ENCODE results near the gene CCDC186. TPM values are rescaled to one million over a fixed set of nuclear protein-coding genes. Genes with fewer than 3 reads are reported as not detected.

CCDC186 gene
- total RNA-seq, 4 donors from 2014 or later, result 39.0 to 87.8 (median 50.9) TPM

DNA sequence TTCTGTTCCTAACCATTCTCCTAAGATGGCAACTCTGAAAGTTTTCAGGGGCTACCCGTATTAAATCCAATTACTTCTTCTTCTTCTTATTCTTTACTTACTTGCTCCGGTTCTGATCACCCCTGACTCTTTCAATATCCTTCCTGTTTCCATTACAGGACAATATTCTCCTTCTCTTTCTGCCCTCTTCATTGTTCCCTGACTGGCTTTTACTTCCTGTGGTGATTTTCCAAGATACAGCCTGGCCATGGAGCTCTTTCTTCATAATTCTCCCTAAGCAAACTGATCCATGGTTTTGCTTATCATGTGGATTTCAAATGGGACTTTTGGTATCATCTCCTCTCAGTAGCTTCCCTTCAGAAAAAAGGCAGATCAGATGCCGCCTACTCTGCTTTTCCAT is 35.4 kb downstream of the CCDC186 start:
- TF ChIP-seq POLR2AphosphoS5 (IDR thresholded peaks at IDR 0.05) (no peak), POLR2A (IDR thresholded peaks at IDR 0.05) (no peak), EP300 (IDR thresholded peaks at IDR 0.05) (no peak)
- TF ChIP-seq, protein P1, sequence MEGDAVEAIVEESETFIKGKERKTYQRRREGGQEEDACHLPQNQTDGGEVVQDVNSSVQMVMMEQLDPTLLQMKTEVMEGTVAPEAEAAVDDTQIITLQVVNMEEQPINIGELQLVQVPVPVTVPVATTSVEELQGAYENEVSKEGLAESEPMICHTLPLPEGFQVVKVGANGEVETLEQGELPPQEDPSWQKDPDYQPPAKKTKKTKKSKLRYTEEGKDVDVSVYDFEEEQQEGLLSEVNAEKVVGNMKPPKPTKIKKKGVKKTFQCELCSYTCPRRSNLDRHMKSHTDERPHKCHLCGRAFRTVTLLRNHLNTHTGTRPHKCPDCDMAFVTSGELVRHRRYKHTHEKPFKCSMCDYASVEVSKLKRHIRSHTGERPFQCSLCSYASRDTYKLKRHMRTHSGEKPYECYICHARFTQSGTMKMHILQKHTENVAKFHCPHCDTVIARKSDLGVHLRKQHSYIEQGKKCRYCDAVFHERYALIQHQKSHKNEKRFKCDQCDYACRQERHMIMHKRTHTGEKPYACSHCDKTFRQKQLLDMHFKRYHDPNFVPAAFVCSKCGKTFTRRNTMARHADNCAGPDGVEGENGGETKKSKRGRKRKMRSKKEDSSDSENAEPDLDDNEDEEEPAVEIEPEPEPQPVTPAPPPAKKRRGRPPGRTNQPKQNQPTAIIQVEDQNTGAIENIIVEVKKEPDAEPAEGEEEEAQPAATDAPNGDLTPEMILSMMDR (IDR thresholded peaks at IDR 0.05), result no peak
- Histone ChIP-seq H3K27me3 (no peaks in the 10 kb centered on the region), H3K27ac (no peak overlapping the region), H3K9me3 (no peaks in the 10 kb centered on the region), H3K4me1 (no peaks in the 10 kb centered on the region), H3K36me3 (peaks cover 62% of the 10 kb centered on the region), H3K4me3 (no peak overlapping the region)
- WGBS, result 79% methylated on average over 3 of the region's 3 CpGs
- DNase-seq (ENCODE audit: low spot score in 2 of 2), result no peak

DNA sequence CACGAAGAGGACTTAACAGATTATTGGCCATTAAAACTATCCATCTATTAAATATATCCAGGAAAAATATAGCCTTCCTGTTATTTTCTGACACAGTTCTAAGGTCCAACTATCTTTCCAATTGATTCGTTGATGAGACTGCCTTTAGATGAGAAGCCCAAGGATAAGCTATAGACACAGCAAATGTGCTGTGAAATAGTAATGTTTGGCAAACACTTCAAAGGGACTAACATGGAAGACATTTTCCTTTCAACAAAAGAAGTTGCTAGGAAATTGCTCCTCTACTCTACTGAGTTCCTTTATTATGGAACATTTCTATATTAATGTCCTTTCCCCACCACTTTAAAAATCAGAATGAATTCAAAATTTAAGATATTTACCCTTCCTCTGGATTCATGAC is 38.5 kb downstream of the CCDC186 start:
- 76% methylated on average over 2 of the region's 2 CpGs for WGBS
- Histone ChIP-seq H3K9me3 (no peaks in the 10 kb centered on the region), H3K27me3 (no peaks in the 10 kb centered on the region), H3K4me1 (no peaks in the 10 kb centered on the region), H3K27ac (no peak overlapping the region), H3K36me3 (peaks cover 67% of the 10 kb centered on the region), H3K4me3 (no peak overlapping the region)
- no peak for DNase-seq (ENCODE audit: low spot score in 2 of 2)
- TF ChIP-seq EP300 (IDR thresholded peaks at IDR 0.05) (no peak), POLR2AphosphoS5 (IDR thresholded peaks at IDR 0.05) (no peak), POLR2A (IDR thresholded peaks at IDR 0.05) (no peak)
- TF ChIP-seq, protein P1 (IDR thresholded peaks at IDR 0.05), result no peak

DNA sequence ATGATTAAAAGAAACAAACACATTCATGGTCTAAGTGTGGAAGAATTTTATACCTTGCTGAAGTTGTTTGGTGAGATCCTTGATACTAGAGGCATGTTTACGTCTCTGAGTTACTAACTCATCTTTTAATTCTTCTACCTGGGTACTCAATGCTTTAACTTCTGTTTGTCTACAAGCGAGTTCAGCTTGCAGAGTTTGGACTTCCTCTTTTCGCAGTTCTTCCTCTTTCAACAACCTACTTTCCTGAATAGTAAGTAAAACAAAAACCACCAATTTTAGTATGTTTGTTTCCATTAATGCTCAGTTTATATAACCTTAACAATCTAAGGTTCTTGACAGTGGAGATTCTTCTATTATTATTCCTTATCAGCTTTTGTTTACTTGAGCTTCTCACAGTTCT is 42.9 kb downstream of the CCDC186 start:
- DNase-seq (ENCODE audit: low spot score in 2 of 2), result no peak
- no peaks in the 10 kb centered on the region for H3K4me1 ChIP-seq
- TF ChIP-seq, protein P1 (IDR thresholded peaks at IDR 0.05), result no peak
- no peak for TF ChIP-seq EP300 (IDR thresholded peaks at IDR 0.05)
- WGBS, result 87% methylated on average over 3 of the region's 3 CpGs
- no peak overlapping the region for H3K4me3 ChIP-seq
- H3K36me3 ChIP-seq, result peaks cover 90% of the 10 kb centered on the region
- H3K27ac ChIP-seq, result no peak overlapping the region
- H3K9me3 ChIP-seq, result no peaks in the 10 kb centered on the region
- no peaks in the 10 kb centered on the region for H3K27me3 ChIP-seq

DNA sequence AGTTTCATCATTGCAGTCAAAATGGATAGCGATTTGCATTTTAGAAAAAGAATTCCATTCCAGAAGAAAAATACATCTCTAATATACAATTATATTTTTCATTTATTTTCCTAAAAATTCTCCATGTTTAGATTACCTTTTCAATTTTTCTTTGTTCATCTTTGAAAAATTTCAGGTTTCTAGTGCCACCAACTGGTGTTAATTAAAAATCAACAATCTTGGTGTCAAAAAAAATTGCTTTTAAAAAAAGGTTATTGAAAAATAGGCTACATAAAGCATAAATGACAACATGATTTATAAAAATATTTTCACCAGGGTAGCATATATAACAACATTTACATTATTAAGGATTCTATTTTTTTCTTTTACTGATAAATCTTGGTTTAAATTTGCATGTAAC is 53.0 kb downstream of the CCDC186 start:
- 98% methylated on average over 1 of the region's 1 CpG for WGBS
- no peak for DNase-seq (ENCODE audit: low spot score in 2 of 2)
- no peaks in the 10 kb centered on the region for H3K9me3 ChIP-seq
- H3K4me1 ChIP-seq, result no peaks in the 10 kb centered on the region
- no peaks in the 10 kb centered on the region for H3K27me3 ChIP-seq
- no peak overlapping the region for H3K4me3 ChIP-seq
- no peak overlapping the region for H3K27ac ChIP-seq
- TF ChIP-seq, protein P1 (IDR thresholded peaks at IDR 0.05), result no peak
- no peak for TF ChIP-seq EP300 (IDR thresholded peaks at IDR 0.05)
- peaks cover 35% of the 10 kb centered on the region for H3K36me3 ChIP-seq

DNA sequence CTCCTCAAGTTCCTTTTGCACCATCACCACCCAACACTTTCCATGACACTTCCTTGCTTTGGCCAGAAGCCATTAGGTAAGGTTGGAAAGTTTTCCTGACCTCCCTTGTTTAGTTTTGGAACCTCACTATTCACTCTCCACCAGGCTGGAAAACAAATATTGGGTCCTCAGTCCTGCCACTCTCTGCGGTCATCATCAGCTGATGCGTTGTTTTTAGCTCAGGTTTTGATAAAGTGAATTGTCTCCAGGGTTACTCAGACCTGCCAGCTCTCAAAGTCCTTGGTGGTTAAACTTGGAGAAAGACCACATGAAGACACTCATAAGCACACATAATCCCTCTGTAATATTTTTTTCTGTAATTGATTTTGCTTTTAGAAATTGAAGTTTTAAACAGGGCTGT is 55.5 kb downstream of the CCDC186 start:
- Histone ChIP-seq H3K9me3 (no peaks in the 10 kb centered on the region), H3K27ac (no peak overlapping the region), H3K36me3 (peaks cover 10% of the 10 kb centered on the region), H3K27me3 (no peaks in the 10 kb centered on the region), H3K4me1 (no peaks in the 10 kb centered on the region), H3K4me3 (no peak overlapping the region)
- DNase-seq (ENCODE audit: low spot score in 2 of 2), result no peak
- TF ChIP-seq, protein P1 (IDR thresholded peaks at IDR 0.05), result no peak
- TF ChIP-seq POLR2A (IDR thresholded peaks at IDR 0.05) (no peak), POLR2AphosphoS5 (IDR thresholded peaks at IDR 0.05) (no peak), EP300 (IDR thresholded peaks at IDR 0.05) (no peak)
- 89% methylated on average over 2 of the region's 2 CpGs for WGBS
